ENCODE measurements around the gene SORCS3.

GRCh38 chr10:104981995-104982394 is 340.9 kb downstream of the SORCS3 start:
- no peak for TF ChIP-seq CTCF (IDR thresholded peaks at IDR 0.05)
- TF ChIP-seq POLR2A (IDR thresholded peaks at IDR 0.05), result no peak

All from lower leg skin (tissue), 3 donors.